ENCODE data around the gene FAM50A. TPM values are rescaled to one million over a fixed set of nuclear protein-coding genes. Genes with fewer than 3 reads are reported as not detected.
"Not testable (repeated sequence)": the region's sequence is repeated elsewhere in the genome, so short reads cannot be mapped to it uniquely, and the experiment has no call there.

Gene FAM50A
- total and polyA plus RNA-seq, 2 donors, result 14.9 to 81.9 TPM

- 77% methylated on average over 6 of the region's 6 CpGs for WGBS
- no peaks in the 10 kb centered on the region for H3K36me3 ChIP-seq (ENCODE audit: insufficient read depth)
- no peaks in the 10 kb centered on the region for H3K4me1 ChIP-seq (ENCODE audit: insufficient read depth)
- H3K27ac ChIP-seq (ENCODE audit: low read depth), result no peak overlapping the region
- no peak overlapping the region for H3K4me3 ChIP-seq (ENCODE audit: low read depth, low read length)
- DNase-seq (ENCODE audit: extremely low spot score), result no peak
These were observed 51.6 kb downstream of the FAM50A start for GRCh38 chrX:154495472-154495922.

- not testable (repeated sequence) for H3K27ac ChIP-seq (ENCODE audit: low read depth); DNase-seq (ENCODE audit: extremely low spot score); H3K36me3 ChIP-seq (ENCODE audit: insufficient read depth); H3K4me3 ChIP-seq (ENCODE audit: low read depth, low read length); H3K4me1 ChIP-seq (ENCODE audit: insufficient read depth)
- 84% methylated on average over 4 of the region's 4 CpGs for WGBS
These were observed 52.7 kb downstream of the FAM50A start for GRCh38 chrX:154496591-154497137.

Small RNA genes lying within 50 kb of the gene (small RNA-seq; reads per million reads assigned to genes)
- gene MIR6858, result 0.09 reads per million
- not detected for gene RN7SL697P
- gene SNORA70, result not detected

Other genes with a start within 250 kb of the FAM50A start
- gene OPN1MW2, start 224.4 kb upstream of the FAM50A start, total RNA-seq, result not detected
- gene OPN1MW2, start 224.4 kb upstream of the FAM50A start, polyA plus RNA-seq, result not detected
- gene OPN1MW3, start 186.6 kb upstream of the FAM50A start, total RNA-seq, result not detected
- gene OPN1MW3, start 186.6 kb upstream of the FAM50A start, polyA plus RNA-seq, result not detected
- not detected for gene TEX28, start 149.0 kb upstream of the FAM50A start, total RNA-seq
- not detected for gene TEX28, start 149.0 kb upstream of the FAM50A start, polyA plus RNA-seq
- 0.32 TPM for gene TKTL1, start 148.3 kb upstream of the FAM50A start, total RNA-seq
- gene TKTL1, start 148.3 kb upstream of the FAM50A start, polyA plus RNA-seq, result 0.19 TPM
- gene FLNA, start 69.5 kb upstream of the FAM50A start, total RNA-seq, result 1,306 TPM
- gene FLNA, start 69.5 kb upstream of the FAM50A start, polyA plus RNA-seq, result 6,054 TPM
- 25.9 TPM for gene EMD, start 64.8 kb upstream of the FAM50A start, total RNA-seq
- gene EMD, start 64.8 kb upstream of the FAM50A start, polyA plus RNA-seq, result 138 TPM
- gene RPL10, start 45.8 kb upstream of the FAM50A start, total RNA-seq, result 3,691 TPM
- 5,631 TPM for gene RPL10, start 45.8 kb upstream of the FAM50A start, polyA plus RNA-seq
- 11.9 TPM for gene DNASE1L1, start 34.9 kb upstream of the FAM50A start, total RNA-seq
- gene DNASE1L1, start 34.9 kb upstream of the FAM50A start, polyA plus RNA-seq, result 22.3 TPM
- gene TAFAZZIN, start 32.6 kb upstream of the FAM50A start, total RNA-seq, result 13.4 TPM
- 33.4 TPM for gene TAFAZZIN, start 32.6 kb upstream of the FAM50A start, polyA plus RNA-seq
- 25.5 TPM for gene ATP6AP1, start 15.5 kb upstream of the FAM50A start, total RNA-seq
- gene ATP6AP1, start 15.5 kb upstream of the FAM50A start, polyA plus RNA-seq, result 91.8 TPM
- 33.0 TPM for gene GDI1, start 7.0 kb upstream of the FAM50A start, total RNA-seq
- gene GDI1, start 7.0 kb upstream of the FAM50A start, polyA plus RNA-seq, result 138 TPM
- gene PLXNA3, start 14.1 kb downstream of the FAM50A start, total RNA-seq, result 17.3 TPM
- 10.1 TPM for gene PLXNA3, start 14.1 kb downstream of the FAM50A start, polyA plus RNA-seq
- 7.7 TPM for gene LAGE3, start 35.1 kb downstream of the FAM50A start, total RNA-seq
- gene LAGE3, start 35.1 kb downstream of the FAM50A start, polyA plus RNA-seq, result 33.0 TPM
- gene UBL4A, start 42.5 kb downstream of the FAM50A start, total RNA-seq, result 20.4 TPM
- 49.9 TPM for gene UBL4A, start 42.5 kb downstream of the FAM50A start, polyA plus RNA-seq
- 7.9 TPM for gene SLC10A3, start 46.5 kb downstream of the FAM50A start, total RNA-seq
- 55.2 TPM for gene SLC10A3, start 46.5 kb downstream of the FAM50A start, polyA plus RNA-seq
- gene FAM3A, start 72.1 kb downstream of the FAM50A start, total RNA-seq, result 11.2 TPM
- 67.8 TPM for gene FAM3A, start 72.1 kb downstream of the FAM50A start, polyA plus RNA-seq
- gene G6PD, start 102.7 kb downstream of the FAM50A start, total RNA-seq, result 12.8 TPM
- gene G6PD, start 102.7 kb downstream of the FAM50A start, polyA plus RNA-seq, result 77.6 TPM
- gene IKBKG, start 103.5 kb downstream of the FAM50A start, total RNA-seq, result 5.3 TPM
- 38.5 TPM for gene IKBKG, start 103.5 kb downstream of the FAM50A start, polyA plus RNA-seq
- not detected for gene CTAG1A, start 141.0 kb downstream of the FAM50A start, total RNA-seq
- not detected for gene CTAG1A, start 141.0 kb downstream of the FAM50A start, polyA plus RNA-seq
- not detected for gene CTAG1B, start 175.1 kb downstream of the FAM50A start, total RNA-seq
- not detected for gene CTAG1B, start 175.1 kb downstream of the FAM50A start, polyA plus RNA-seq
- not detected for gene CTAG2, start 209.4 kb downstream of the FAM50A start, total RNA-seq
- not detected for gene CTAG2, start 209.4 kb downstream of the FAM50A start, polyA plus RNA-seq

Measured in urinary bladder (tissue), 4 donors.